ENCODE measurements around the gene ARHGAP19. TPM values are rescaled to one million over a fixed set of nuclear protein-coding genes. Genes with fewer than 3 reads are reported as not detected.
A peak's percentile ranks its signal among the peaks of the same experiment; 100 is the strongest.

ARHGAP19 gene
- total and polyA plus RNA-seq, 9 of the 15 experiments (the other 6 are each of a cell fraction or from before 2014, with no cell fraction given) = 14.8 to 49.5 (median 26.8) TPM

DNA sequence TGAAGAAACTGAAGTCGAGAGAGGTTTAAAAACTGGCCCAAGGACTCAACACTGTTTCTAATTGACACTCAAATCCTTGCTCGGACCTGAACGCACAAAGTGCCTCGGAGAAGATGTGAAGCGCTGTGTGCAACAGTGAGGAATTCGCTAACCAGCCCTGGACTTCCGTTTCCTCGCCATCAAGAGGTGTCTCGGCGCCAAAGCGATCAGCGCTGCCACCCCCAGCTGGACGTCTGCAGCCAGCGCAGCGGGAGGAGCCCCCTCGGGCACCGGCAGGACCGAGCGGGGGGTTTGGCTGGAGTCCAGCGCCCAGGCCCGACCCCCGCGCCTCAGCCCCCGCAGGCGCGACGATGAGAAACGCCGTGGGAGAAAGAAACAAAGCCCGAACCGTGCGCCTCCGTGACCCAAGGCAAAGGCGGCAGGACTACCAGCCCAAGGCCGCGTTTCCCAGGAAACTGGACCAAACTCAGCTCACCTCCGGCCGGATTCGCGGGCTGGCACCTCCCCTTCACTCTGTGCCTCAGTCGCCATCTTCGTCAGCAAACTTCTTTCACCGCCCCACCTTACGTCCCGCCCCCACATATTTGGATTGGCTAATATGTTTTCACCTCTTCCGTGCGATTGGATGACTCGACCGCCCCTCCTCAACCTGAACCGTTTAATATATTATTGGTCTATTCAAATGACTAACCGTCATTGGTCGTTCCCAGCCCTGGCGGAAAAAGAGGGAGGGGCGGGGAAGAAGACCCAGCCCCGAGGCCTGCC is at the start of gene ARHGAP19 (continued):
- TF ChIP-seq MIER1 (IDR thresholded peaks at IDR 0.05; ENCODE audit: low read depth) (no peak), SMAD4 (CRISPR knock-in tag; conservative IDR thresholded peaks at IDR 0.05) (peak; percentile 52; the same call in 1 of the 2 replicates), PML (IDR thresholded peaks at IDR 0.05; ENCODE audit: low read length) (peak; percentile 23; the same call in 1 of the 2 replicates), ZSCAN32 (CRISPR knock-in tag; IDR thresholded peaks at IDR 0.05) (no peak), HCFC1 (IDR thresholded peaks at IDR 0.05; ENCODE audit: low read depth, low read length) (peak; percentile 91), FOXP1 (CRISPR knock-in tag; IDR thresholded peaks at IDR 0.05) (no peak), FOXA3 (CRISPR knock-in tag; conservative IDR thresholded peaks at IDR 0.05 in 1 of 2, IDR thresholded peaks at IDR 0.05 in 1 of 2) (no peak)
- TF ChIP-seq, protein P1, sequence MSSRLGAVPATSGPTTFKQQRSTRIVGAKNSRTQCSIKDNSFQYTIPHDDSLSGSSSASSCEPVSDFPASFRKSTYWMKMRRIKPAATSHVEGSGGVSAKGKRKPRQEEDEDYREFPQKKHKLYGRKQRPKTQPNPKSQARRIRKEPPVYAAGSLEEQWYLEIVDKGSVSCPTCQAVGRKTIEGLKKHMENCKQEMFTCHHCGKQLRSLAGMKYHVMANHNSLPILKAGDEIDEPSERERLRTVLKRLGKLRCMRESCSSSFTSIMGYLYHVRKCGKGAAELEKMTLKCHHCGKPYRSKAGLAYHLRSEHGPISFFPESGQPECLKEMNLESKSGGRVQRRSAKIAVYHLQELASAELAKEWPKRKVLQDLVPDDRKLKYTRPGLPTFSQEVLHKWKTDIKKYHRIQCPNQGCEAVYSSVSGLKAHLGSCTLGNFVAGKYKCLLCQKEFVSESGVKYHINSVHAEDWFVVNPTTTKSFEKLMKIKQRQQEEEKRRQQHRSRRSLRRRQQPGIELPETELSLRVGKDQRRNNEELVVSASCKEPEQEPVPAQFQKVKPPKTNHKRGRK (tag; IDR thresholded peaks at IDR 0.05) = no peak
- TF ChIP-seq, protein P2, sequence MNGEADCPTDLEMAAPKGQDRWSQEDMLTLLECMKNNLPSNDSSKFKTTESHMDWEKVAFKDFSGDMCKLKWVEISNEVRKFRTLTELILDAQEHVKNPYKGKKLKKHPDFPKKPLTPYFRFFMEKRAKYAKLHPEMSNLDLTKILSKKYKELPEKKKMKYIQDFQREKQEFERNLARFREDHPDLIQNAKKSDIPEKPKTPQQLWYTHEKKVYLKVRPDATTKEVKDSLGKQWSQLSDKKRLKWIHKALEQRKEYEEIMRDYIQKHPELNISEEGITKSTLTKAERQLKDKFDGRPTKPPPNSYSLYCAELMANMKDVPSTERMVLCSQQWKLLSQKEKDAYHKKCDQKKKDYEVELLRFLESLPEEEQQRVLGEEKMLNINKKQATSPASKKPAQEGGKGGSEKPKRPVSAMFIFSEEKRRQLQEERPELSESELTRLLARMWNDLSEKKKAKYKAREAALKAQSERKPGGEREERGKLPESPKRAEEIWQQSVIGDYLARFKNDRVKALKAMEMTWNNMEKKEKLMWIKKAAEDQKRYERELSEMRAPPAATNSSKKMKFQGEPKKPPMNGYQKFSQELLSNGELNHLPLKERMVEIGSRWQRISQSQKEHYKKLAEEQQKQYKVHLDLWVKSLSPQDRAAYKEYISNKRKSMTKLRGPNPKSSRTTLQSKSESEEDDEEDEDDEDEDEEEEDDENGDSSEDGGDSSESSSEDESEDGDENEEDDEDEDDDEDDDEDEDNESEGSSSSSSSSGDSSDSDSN (IDR thresholded peaks at IDR 0.05; ENCODE audit: borderline replicate concordance in 1 of 2, low read depth in 2 of 2, low read length in 2 of 2) = no peak
- TF ChIP-seq, protein P3, sequence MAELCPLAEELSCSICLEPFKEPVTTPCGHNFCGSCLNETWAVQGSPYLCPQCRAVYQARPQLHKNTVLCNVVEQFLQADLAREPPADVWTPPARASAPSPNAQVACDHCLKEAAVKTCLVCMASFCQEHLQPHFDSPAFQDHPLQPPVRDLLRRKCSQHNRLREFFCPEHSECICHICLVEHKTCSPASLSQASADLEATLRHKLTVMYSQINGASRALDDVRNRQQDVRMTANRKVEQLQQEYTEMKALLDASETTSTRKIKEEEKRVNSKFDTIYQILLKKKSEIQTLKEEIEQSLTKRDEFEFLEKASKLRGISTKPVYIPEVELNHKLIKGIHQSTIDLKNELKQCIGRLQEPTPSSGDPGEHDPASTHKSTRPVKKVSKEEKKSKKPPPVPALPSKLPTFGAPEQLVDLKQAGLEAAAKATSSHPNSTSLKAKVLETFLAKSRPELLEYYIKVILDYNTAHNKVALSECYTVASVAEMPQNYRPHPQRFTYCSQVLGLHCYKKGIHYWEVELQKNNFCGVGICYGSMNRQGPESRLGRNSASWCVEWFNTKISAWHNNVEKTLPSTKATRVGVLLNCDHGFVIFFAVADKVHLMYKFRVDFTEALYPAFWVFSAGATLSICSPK (IDR thresholded peaks at IDR 0.05; ENCODE audit: borderline replicate concordance) = no peak

All from K562 (cell line).